Measurements from ENCODE around the gene CHERP. TPM values are rescaled to one million over a fixed set of nuclear protein-coding genes. Genes with fewer than 3 reads are reported as not detected.
"Not testable (repeated sequence)": the region's sequence is repeated elsewhere in the genome, so short reads cannot be mapped to it uniquely, and the experiment has no call there.

CHERP gene
- total RNA-seq, 1 donor from 2014 or later, result 82.3 TPM

- no peak for DNase-seq (ENCODE audit: low spot score)
- intact Hi-C loops (cut with micrococcal nuclease), result no loop called here
- no peak overlapping the region for H3K27ac Mint-ChIP-seq
- peaks cover 60% of the 10 kb centered on the region for H3K36me3 Mint-ChIP-seq (ENCODE audit: low read depth)
- no peaks in the 10 kb centered on the region for H3K9me3 Mint-ChIP-seq
- H3K4me3 Mint-ChIP-seq (ENCODE audit: low read depth), result no peak overlapping the region
- H3K27me3 Mint-ChIP-seq (ENCODE audit: low read depth), result no peaks in the 10 kb centered on the region
- H3K4me1 Mint-ChIP-seq (ENCODE audit: low read depth), result no peaks in the 10 kb centered on the region
Measured at GRCh38 chr19:16518483-16519229, 23.6 kb downstream of the CHERP start.

- Mint-ChIP-seq H3K27me3 (ENCODE audit: low read depth) (no peaks in the 10 kb centered on the region), H3K4me3 (ENCODE audit: low read depth) (no peak overlapping the region), H3K4me1 (ENCODE audit: low read depth) (no peaks in the 10 kb centered on the region), H3K36me3 (ENCODE audit: low read depth) (peaks cover 54% of the 10 kb centered on the region), H3K9me3 (no peaks in the 10 kb centered on the region), H3K27ac (no peak overlapping the region)
- intact Hi-C loops (cut with micrococcal nuclease), result no loop called here
- DNase-seq (ENCODE audit: low spot score), result no peak
Measured at GRCh38 chr19:16518061-16518460, 24.2 kb downstream of the CHERP start.

DNA sequence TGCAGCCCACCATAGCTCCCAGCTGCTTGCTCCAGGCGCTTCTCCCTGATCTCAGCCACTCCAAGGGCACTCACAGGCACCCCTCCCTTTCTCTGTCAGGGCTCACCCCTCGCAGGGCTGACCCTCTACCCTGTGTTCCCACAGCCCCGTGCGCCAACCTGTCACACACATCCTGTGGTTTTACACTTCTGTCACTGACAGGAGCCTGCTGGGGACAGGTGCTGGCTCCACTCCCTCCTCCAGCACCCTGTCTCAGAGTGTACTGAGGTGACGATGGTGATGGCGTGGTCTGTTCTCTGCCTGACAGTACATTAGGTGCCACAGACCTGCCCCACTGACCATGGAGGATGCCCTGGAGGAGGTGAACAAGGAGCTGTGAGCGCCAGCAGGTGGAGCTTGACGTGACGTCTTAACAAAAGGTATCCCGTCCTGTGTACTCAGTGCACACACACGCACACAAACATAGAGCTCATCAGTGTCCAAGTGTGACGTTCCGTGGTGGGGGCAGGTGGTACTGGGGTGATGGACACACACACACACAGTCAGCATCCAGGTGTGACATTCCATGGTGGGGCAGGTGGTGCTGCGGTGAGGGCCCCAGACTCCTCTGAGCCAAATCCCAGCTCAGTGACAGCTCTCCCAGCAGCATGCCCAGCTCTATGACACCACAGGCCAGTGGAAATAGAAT, 25.2 kb downstream of the CHERP start:
- Mint-ChIP-seq H3K9me3 (no peaks in the 10 kb centered on the region), H3K4me1 (ENCODE audit: low read depth) (no peaks in the 10 kb centered on the region), H3K36me3 (ENCODE audit: low read depth) (peaks cover 50% of the 10 kb centered on the region), H3K27ac (no peak overlapping the region), H3K27me3 (ENCODE audit: low read depth) (no peaks in the 10 kb centered on the region), H3K4me3 (ENCODE audit: low read depth) (no peak overlapping the region)
- DNase-seq (ENCODE audit: low spot score), result no peak
- intact Hi-C loops (cut with micrococcal nuclease), result no loop called here

- H3K4me1 Mint-ChIP-seq (ENCODE audit: low read depth), result no peaks in the 10 kb centered on the region
- H3K27me3 Mint-ChIP-seq (ENCODE audit: low read depth), result no peaks in the 10 kb centered on the region
- no peak overlapping the region for H3K4me3 Mint-ChIP-seq (ENCODE audit: low read depth)
- no peak overlapping the region for H3K27ac Mint-ChIP-seq
- no peak for DNase-seq (ENCODE audit: low spot score)
- no peaks in the 10 kb centered on the region for H3K9me3 Mint-ChIP-seq
- intact Hi-C loops (cut with micrococcal nuclease), result no loop called here
- peaks cover 50% of the 10 kb centered on the region for H3K36me3 Mint-ChIP-seq (ENCODE audit: low read depth)
Measured at GRCh38 chr19:16516381-16516780, 25.9 kb downstream of the CHERP start.

DNA sequence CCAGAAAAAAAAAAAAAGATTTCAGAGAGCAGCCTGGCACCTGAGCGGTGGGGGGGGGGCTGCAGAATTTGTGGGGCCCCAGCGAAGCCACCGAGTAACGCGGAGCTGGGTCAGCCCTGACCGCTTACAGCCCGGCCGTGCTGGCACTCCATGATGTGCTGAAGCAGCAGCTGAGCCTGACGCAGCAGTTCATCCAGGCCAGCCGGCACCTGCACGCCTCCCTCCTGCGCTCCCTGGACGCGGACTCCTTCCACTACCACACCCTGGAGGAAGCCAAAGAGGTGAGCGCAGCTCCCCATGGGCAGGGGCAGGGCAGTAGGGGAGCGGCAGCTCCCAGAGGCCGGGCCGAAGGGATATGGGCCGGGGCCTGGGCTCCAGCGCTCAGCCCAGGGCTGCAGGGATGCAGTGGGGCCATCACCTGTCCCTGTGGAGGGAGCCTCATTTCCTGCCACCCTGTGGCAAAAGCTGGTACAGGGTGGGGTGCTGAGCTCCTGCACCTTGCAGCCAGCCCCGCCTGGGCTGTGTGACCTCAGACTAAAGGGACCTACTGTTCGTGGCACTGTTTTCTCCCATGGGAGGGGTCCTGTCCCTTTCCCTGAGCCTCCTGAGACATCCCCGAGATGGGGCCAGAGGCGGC, 27.7 kb downstream of the CHERP start:
- no peaks in the 10 kb centered on the region for H3K27me3 Mint-ChIP-seq (ENCODE audit: low read depth)
- intact Hi-C loops (cut with micrococcal nuclease), result no loop called here
- peaks cover 33% of the 10 kb centered on the region for H3K36me3 Mint-ChIP-seq (ENCODE audit: low read depth)
- no peak for DNase-seq (ENCODE audit: low spot score)
- H3K4me3 Mint-ChIP-seq (ENCODE audit: low read depth), result no peak overlapping the region
- H3K27ac Mint-ChIP-seq, result no peak overlapping the region
- H3K9me3 Mint-ChIP-seq, result no peaks in the 10 kb centered on the region
- H3K4me1 Mint-ChIP-seq (ENCODE audit: low read depth), result no peaks in the 10 kb centered on the region

- H3K4me3 Mint-ChIP-seq (ENCODE audit: low read depth); H3K27ac Mint-ChIP-seq; H3K9me3 Mint-ChIP-seq; intact Hi-C loops (cut with micrococcal nuclease); H3K27me3 Mint-ChIP-seq (ENCODE audit: low read depth); DNase-seq (ENCODE audit: low spot score); H3K4me1 Mint-ChIP-seq (ENCODE audit: low read depth): not testable (repeated sequence)
- peaks cover 14% of the 10 kb centered on the region for H3K36me3 Mint-ChIP-seq (ENCODE audit: low read depth)
Measured at GRCh38 chr19:16512611-16513010, 29.6 kb downstream of the CHERP start.

- Mint-ChIP-seq H3K4me1 (ENCODE audit: low read depth) (no peaks in the 10 kb centered on the region), H3K9me3 (no peaks in the 10 kb centered on the region), H3K4me3 (ENCODE audit: low read depth) (no peak overlapping the region), H3K27ac (no peak overlapping the region), H3K27me3 (ENCODE audit: low read depth) (no peaks in the 10 kb centered on the region), H3K36me3 (ENCODE audit: low read depth) (peaks cover 5% of the 10 kb centered on the region)
- intact Hi-C loops (cut with micrococcal nuclease), result no loop called here
- no peak for DNase-seq (ENCODE audit: low spot score)
Measured at GRCh38 chr19:16509141-16510061, 32.8 kb downstream of the CHERP start.

DNA sequence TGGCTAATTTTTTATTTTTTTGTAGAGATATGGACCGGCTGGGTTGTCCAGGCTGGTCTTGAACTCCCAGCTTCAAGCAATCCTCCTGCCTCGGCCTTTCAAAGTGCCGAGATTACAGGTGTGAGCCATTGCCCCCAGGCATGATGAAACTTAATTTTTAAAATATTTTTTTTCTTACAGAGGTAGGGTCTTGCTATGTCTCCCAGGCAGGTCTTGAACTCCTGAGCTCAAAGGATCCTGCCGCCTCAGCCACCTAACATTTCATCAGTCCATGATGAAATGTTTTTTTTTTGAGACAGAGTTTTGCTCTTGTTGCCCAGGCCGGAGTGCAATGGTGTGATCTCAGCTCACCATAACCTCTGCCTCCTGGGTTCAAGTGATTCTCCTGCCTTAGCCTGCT, 33.7 kb downstream of the CHERP start:
- peaks cover 5% of the 10 kb centered on the region for H3K36me3 Mint-ChIP-seq (ENCODE audit: low read depth)
- intact Hi-C loops (cut with micrococcal nuclease), result no loop called here
- no peak overlapping the region for H3K4me3 Mint-ChIP-seq (ENCODE audit: low read depth)
- H3K27ac Mint-ChIP-seq, result no peak overlapping the region
- no peaks in the 10 kb centered on the region for H3K9me3 Mint-ChIP-seq
- no peak for DNase-seq (ENCODE audit: low spot score)
- no peaks in the 10 kb centered on the region for H3K27me3 Mint-ChIP-seq (ENCODE audit: low read depth)
- H3K4me1 Mint-ChIP-seq (ENCODE audit: low read depth), result no peaks in the 10 kb centered on the region

DNA sequence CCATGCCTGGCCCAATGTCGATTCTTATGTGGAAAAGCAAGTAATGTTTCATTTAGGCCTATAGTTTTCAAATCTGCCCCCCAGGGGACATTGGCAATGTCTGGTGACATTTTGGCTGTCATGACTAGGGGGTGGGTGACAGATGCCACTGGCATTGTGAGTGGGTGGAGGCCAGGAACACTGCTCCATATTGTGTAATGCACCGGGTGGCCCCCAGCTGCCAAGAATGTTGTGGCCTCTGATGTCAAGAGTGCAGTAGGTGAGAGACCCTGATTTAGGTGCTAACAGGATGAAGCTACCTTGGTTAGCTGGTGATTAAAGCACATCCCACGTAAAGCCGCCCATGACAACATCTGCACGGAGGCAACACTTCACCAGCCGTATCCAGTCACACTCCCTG, 35.3 kb downstream of the CHERP start:
- peaks cover 1% of the 10 kb centered on the region for H3K36me3 Mint-ChIP-seq (ENCODE audit: low read depth)
- DNase-seq (ENCODE audit: low spot score), result no peak
- H3K27me3 Mint-ChIP-seq (ENCODE audit: low read depth), result no peaks in the 10 kb centered on the region
- no peak overlapping the region for H3K27ac Mint-ChIP-seq
- H3K9me3 Mint-ChIP-seq, result no peaks in the 10 kb centered on the region
- intact Hi-C loops (cut with micrococcal nuclease), result no loop called here
- no peaks in the 10 kb centered on the region for H3K4me1 Mint-ChIP-seq (ENCODE audit: low read depth)
- H3K4me3 Mint-ChIP-seq (ENCODE audit: low read depth), result no peak overlapping the region

DNA sequence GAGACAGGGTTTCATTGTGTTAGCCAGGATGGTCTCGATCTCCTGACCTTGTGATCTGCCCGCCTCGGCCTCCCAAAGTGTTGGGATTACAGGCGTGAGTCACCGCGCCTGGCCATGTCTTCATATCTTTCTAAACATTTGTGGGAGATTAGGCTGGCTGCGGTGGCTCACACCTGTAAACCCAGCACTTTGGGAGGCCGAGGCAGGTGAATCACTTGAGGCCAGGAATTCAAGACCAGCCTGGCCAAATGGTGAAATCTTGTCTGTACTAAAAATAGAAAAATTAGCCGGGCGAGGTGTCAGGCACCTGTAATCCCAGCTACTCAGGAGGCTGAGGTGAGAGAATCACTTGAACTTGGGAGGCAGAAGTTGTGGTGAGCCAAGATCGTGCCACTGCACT, 36.1 kb downstream of the CHERP start:
- not testable (repeated sequence) for H3K9me3 Mint-ChIP-seq

DNA sequence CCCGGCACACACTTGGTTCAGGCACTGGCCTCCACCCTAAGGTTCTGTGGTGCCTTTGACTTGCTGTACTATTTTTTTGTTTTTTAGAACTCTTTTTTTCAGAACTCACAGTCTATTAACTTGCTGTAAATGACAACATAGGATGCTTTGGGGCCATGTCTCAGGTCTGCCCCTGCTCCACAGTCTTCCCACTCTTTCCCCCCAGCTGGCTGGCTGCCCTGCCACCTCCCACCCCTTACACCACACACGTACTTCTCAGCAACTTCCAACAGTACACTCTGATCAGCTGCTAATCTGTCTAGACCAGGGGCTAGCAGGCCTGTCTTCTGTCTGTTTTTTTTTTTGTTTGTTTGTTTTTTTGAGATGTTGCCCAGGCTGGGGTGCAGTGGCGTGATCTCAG, 38.0 kb downstream of the CHERP start:
- intact Hi-C loops (cut with micrococcal nuclease), result no loop called here
- Mint-ChIP-seq H3K4me1 (ENCODE audit: low read depth) (no peaks in the 10 kb centered on the region), H3K36me3 (ENCODE audit: low read depth) (peaks cover 5% of the 10 kb centered on the region), H3K9me3 (no peaks in the 10 kb centered on the region), H3K4me3 (ENCODE audit: low read depth) (no peak overlapping the region), H3K27ac (no peak overlapping the region), H3K27me3 (ENCODE audit: low read depth) (no peaks in the 10 kb centered on the region)
- no peak for DNase-seq (ENCODE audit: low spot score)

More for the DNA sequence above, 36.1 kb downstream of the CHERP start:
- H3K27me3 Mint-ChIP-seq (ENCODE audit: low read depth); DNase-seq (ENCODE audit: low spot score); intact Hi-C loops (cut with micrococcal nuclease); H3K36me3 Mint-ChIP-seq (ENCODE audit: low read depth); H3K27ac Mint-ChIP-seq; H3K4me3 Mint-ChIP-seq (ENCODE audit: low read depth); H3K4me1 Mint-ChIP-seq (ENCODE audit: low read depth): not testable (repeated sequence)

GRCh38 chr19:16497837-16498236, 44.4 kb downstream of the CHERP start:
- peaks cover 9% of the 10 kb centered on the region for H3K4me1 Mint-ChIP-seq (ENCODE audit: low read depth)
- intact Hi-C loops (cut with micrococcal nuclease), result loop anchor here (2.0 to 5.0 kb wide), 2 partner anchors 45 to 74 kb away; partner anchors contain the start of genes CHERP and SLC35E1
- DNase-seq (ENCODE audit: low spot score), result no peak
- peak overlapping the region; percentile 91 for H3K4me3 Mint-ChIP-seq (ENCODE audit: low read depth)
- peaks cover 5% of the 10 kb centered on the region for H3K36me3 Mint-ChIP-seq (ENCODE audit: low read depth)
- H3K27me3 Mint-ChIP-seq (ENCODE audit: low read depth), result no peaks in the 10 kb centered on the region
- H3K27ac Mint-ChIP-seq, result no peak overlapping the region
- no peaks in the 10 kb centered on the region for H3K9me3 Mint-ChIP-seq

Measured in activated T-helper 2 cell treated with anti-CD3 and anti-CD28 coated beads, Interferon-gamma antibody, Interleukin-2, Interleukin-4, amounts not matched to agents 10 μg/mL and 5 μg/mL and 100 μg/mL, durations not matched to agents 14 hours and 24 hours and 36 hours (primary cell).